GM19397 (cell line): Measurements from ENCODE around the gene FRY.
A peak's percentile ranks its signal among the peaks of the same experiment; 100 is the strongest.

Experiments
- ATAC-seq: cut with Tn5 transposase; IDR thresholded peaks from one replicate; pipeline ENCODE4 v1.9.1; 2021; ENCODE audit warnings: mild to moderate bottlenecking, moderate library complexity; ENCODE audit not compliant: unreplicated experiment

Gene FRY

GRCh38 chr13:32252812-32253438, 221.4 kb downstream of the FRY start:
- no peak for ATAC-seq

- no peak for ATAC-seq
Observed at GRCh38 chr13:32253911-32254399, 222.4 kb downstream of the FRY start.

GRCh38 chr13:32254416-32254815, 222.8 kb downstream of the FRY start:
- no peak for ATAC-seq

GRCh38 chr13:32254916-32255723, 223.5 kb downstream of the FRY start:
- ATAC-seq, result no peak

GRCh38 chr13:32255724-32256109, 224.1 kb downstream of the FRY start:
- no peak for ATAC-seq

- ATAC-seq, result no peak
Observed at GRCh38 chr13:32256243-32256642, 224.7 kb downstream of the FRY start.

GRCh38 chr13:32257649-32258048, 226.1 kb downstream of the FRY start:
- no peak for ATAC-seq

- ATAC-seq, result no peak
Observed at GRCh38 chr13:32259116-32259515, 227.5 kb downstream of the FRY start.

GRCh38 chr13:32261567-32261966, 230.0 kb downstream of the FRY start:
- no peak for ATAC-seq

- no peak for ATAC-seq
Observed at GRCh38 chr13:32262165-32262564, 230.6 kb downstream of the FRY start.

GRCh38 chr13:32262619-32263018, 231.0 kb downstream of the FRY start:
- no peak for ATAC-seq

- ATAC-seq, result no peak
Observed at GRCh38 chr13:32264407-32264806, 232.8 kb downstream of the FRY start.

GRCh38 chr13:32265726-32266125, 234.2 kb downstream of the FRY start:
- no peak for ATAC-seq

GRCh38 chr13:32266130-32266529, 234.6 kb downstream of the FRY start:
- ATAC-seq, result no peak

- peak; percentile 87 for ATAC-seq
Observed at GRCh38 chr13:32267836-32268439, 236.4 kb downstream of the FRY start.

- ATAC-seq, result no peak
Observed at GRCh38 chr13:32272021-32272683, 240.6 kb downstream of the FRY start.

- ATAC-seq, result no peak
Observed at GRCh38 chr13:32277839-32278238, 246.3 kb downstream of the FRY start.

- ATAC-seq, result no peak
Observed at GRCh38 chr13:32278426-32278825, 246.9 kb downstream of the FRY start.

GRCh38 chr13:32281096-32281495, 249.5 kb downstream of the FRY start:
- no peak for ATAC-seq

- no peak for ATAC-seq
Observed at GRCh38 chr13:32282096-32282711, 250.6 kb downstream of the FRY start.
